ENCODE results near the gene MBD4.
"Not testable (repeated sequence)": the region's sequence is repeated elsewhere in the genome, so short reads cannot be mapped to it uniquely, and the experiment has no call there.

Gene MBD4

DNA sequence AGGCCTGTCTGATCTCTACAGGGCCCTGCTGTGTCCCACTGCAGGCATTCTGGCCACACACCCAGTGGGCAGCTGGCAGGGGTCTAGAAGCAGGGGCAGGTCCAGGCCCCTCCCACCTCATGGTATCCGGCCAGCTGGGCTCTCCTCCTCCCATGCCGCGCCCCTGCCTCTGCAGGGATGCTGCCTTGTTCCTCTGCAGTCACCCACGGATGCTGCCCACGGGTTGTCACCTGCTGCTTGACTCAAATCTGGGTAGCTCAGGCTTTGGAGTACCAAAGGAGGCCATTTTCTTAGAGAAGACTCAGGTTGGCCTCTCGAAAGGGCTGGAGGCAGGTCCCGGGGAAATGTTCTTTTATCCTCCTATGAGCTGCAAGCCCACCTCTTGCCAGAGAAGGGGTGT lies 36.3 kb downstream of the MBD4 start:
- FAIRE-seq: no peak

DNA sequence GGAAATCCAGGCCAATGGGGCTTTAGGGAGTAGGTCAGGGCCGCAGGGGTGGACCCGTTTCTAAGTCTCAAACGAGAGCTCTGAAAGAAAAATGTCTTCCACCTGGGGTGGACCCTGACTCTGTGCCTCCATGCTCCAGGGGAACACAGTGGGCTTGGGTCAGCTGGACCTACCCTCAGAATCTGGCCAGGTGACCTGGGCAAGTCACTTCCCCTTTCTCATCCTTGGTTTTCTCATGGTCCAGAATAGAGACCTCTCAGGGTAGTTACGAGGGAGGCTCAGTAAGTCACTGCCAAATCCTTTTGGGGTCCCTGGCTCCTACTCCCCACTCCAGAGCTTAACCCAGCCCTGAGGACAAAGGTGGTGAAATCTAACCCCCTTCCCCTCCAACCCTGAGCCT lies 37.1 kb downstream of the MBD4 start:
- FAIRE-seq: no peak

DNA sequence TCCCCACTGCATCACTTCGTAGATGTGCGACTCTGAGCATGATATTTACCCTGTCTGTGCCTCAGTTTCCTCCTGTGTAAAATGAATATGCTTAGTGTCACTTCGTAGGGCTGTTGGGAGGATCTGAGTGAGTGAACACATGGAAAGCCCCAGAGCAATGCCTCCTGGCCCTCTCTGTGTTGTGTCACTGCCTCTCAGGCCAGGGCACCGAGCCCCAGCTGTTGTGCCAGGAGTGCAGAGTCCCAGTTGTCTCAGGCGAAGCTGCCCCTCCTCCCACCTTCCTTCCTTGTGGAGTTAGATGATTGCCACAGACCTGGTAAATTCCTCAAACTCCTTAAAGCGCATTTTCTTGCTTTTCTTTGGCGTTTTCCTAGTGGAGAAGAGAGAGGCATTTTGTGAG lies 37.5 kb downstream of the MBD4 start:
- FAIRE-seq: no peak

DNA sequence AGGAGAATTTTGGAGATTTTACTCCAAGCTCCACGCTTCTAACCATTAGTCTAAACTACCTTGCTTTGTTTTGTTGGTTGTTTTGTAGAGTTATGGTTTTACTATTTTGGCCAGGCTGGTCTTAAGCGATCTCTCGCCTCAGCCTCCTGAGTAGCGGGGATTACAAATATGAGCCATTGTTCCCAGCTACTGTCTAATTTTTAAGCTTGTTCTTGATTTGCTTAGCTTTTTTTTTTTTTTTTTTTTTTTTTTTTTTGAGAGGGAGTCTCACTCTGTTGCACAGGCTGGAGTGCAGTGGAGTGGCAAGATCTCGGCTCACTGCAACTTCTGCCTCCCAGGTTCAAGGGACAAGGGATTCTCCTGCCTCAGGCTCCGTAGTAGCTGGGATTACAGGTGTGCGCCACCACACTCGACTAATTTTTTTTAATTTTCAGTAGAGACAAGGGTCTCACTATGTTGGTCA lies 39.8 kb downstream of the MBD4 start:
- FAIRE-seq: no peak

DNA sequence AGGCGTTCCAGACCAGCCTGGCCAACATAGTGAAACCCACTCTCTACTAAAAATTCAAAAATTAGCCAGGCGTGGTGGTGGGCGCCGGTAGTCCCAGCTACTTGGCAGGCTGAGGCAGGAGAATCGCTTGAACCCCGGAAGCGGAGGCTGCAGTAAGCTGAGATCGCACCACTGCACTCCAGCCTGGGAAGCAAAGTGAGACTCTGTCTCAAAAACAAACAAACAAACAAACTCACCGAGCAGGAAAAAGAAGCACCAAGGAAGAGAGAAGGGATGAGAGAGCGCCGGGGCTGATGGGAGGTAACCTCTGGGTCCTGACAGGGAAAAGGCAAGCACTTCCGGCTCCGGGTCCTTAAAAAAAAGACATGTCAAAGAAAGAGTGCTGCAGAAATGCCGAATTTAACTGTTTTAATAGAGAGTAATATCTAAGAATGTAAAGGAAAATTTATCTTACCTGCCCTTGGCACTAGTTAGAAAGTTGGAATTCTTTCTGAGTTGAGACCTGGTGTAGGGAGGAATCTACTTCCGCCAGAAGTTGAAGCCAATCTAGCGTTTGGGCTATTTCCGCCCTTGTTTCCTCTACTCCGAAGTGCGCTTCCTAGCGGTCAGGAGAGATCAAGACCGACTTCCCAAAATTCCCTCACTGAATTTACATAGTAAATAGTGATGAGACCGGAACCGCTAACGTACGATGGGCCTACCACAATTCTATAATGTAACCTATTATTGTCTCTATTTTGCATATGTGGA lies 40.4 kb downstream of the MBD4 start:
- FAIRE-seq: peak; percentile 82

DNA sequence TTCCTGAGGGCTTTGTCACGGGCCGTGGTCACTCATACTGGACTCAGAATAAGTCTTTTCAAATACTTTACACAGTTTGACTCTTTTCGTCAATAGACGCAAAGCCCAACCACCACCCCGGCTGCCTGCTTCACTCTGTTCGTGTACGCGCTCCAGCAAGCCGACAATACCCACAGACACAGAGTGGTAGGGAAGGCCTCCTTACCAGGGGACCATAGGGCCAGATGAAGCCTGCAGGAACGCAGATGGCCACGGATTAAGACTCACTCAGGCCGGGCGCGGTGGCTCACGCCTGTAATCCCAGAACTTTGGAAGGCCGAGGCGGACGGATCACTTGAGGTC lies 41.0 kb downstream of the MBD4 start:
- FAIRE-seq: no peak

DNA sequence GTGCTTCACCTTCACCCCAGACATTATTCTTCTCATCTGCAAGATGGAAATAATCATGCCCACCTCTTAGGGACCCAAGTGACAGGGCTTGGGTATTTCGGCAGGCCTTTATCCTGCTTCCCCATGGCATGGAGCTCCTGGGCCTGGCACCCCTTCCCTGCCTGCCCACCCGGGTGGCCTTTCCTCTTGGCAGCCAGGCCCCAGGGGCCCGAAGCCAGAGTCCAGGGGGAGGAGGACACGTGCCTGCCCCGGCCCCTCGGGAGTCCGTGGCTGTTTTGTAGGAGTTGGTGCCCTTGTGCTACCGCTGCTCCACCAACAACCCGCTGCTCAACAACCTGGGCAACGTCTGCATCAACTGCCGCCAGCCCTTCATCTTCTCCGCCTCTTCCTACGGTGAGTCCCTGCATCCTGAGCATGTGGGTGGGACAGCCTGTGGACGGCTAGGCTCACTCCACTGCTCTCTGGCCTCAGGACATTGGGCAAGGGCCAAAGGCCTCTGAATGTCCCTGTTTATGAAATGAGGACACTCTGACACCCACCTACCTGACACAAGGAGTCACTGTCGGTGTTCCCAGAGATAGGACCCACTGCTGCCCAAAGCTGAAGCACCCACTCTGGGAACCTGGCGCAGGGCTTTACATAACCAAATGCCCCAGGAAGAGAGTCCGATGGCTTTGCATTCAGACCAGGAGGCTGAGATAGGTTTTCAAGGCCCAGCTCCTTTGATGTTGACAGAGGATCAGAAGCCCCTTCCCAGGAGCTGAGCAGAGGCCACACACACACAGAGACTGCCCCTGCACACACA lies 45.8 kb downstream of the MBD4 start:
- FAIRE-seq: not testable (repeated sequence)

DNA sequence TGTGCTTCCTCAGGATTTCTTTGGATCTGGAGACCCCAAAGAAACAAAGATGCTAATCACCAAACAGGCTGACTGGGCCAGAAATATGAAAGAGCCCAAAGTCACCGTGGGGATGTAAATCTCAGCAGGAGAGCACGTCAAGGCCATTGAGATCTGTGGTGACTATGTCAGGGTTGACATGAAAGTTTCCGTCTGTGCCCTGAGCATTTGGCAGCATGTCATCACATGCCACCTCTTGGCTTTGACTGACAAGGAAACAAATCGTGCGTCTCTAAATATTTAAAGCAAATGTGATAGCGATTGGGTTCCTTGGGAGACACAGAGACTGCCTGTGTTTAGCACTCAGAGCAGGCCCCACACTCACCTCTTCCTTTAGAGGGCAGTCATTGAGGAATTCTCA lies 46.5 kb downstream of the MBD4 start:
- FAIRE-seq: no peak

DNA sequence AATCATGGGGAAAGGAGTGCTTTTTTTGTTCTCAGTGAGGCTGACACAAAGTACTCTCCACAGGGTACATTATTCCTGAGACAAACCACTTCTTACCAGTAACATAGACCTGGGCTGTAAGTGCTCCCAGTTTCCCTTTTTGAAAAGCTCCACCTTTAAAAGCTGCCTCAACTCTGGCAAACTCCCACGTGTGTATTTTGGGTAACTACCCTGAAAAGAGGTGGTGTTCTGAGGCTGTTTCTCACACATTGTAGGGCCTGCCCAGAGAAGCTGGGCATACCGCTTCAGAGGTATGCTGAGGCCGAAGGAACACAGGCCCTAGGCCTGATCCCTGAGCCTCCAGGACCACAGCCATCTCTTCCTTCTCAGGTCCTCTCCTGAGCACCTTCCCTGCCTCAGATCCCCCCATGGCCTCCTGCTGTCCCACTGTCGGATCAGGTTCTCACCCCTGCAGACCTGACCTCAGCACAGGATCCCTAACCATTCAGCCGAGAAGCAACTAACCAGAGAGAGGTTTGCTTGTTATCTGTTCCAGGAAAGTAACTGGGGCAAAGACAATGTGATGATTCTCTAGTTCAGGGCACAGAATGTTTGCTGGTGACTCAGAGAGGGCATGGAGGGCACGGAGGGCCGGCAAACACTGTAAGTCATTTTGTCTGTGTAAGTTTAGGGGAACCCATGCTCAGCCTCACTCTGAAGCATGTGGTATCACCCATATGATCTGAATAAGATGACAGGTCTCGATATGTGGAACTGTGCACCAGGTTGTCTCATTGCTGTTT lies 47.5 kb downstream of the MBD4 start:
- not testable (repeated sequence) for FAIRE-seq

DNA sequence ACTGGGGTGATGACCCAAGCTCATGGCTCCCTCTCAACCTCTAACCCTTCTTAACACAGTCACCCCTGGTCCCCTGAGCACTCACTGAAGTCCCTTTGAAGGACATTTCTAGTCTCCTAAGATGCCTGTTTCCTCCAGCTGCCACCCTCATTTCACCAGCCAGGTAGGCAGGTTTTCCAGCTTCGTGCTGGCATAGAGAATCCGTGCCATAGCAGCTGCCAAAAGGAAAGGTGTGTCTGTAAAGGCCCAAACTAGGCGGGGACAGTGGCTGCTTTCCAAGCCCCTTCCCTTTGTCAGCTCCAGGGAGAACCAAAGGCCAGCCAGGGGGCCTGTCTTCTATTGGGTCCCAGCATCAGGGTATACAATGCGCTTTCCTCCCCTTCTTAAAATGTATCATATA lies 48.2 kb downstream of the MBD4 start:
- not testable (repeated sequence) for FAIRE-seq

DNA sequence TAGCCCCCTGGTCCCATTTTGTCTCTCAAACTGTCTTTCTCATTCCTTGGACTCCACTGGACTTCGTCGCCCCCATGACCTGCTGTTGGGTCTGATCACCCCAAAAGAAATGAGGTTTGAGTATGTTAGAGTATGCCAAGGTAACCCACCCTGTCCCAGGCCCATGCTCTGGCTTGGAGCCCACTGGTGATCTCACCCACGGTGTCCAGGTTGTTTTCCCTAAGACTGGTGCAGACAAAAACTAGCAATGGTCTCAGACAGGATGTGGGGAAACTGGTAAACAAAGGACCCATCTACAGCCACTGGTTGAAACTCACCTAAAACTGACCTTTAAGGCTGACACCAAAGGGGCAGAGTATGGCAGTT lies 50.2 kb downstream of the MBD4 start:
- FAIRE-seq: no peak

DNA sequence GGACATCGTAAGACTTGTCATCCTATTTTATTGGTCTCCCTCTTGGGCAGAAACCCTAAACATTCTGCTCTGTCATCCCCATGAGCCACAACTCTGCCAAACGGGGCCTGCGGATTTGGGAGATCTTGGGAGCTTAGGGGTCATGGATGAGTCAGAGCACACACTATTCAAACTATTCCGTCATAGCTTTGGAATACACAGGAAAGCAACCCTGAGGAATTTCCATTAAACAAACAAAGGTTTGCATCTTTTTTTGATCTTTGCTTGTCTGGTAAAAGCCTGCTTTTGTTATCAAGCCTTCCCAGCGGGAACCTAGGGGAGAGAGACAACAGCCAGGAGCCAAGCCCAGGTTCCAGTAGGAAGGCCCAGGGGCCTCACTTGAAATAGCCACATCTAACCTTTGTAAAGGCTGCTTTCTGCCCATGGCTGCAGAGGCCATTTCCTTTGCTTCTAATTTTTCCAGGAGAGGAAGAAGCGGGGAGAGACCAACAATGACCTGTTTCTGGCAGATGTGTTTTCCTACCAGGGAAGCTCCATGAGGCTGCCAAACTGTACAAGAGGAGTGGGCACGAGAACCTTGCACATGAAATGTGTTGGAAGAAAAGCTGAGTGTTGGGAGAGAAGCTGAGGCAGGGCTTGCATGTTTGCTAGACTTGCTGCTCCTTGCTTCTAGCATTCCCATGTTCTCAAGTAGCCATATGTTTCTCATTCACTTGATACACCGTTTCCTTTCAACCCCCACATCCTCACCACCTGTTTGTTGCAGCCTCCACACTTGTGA lies 50.8 kb downstream of the MBD4 start:
- not testable (repeated sequence) for FAIRE-seq

DNA sequence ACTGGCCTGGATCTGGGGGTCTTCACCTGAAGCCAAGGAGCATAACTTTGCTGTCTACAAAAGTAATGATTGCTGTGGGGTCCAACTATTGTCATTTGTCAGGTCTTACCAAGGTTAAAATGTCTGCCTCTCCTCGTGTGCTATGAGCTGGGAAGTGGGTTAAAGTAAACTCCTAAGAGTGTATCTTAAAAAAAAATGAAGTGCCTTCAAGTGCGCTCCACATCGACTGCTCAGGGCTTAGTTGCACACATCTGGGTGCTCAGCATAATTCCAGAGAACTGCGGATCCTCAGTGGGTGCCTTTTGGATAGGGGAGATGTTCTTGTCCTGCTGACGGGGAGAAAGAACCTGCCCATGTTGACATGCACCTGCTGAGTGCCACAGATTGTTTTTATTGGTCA lies 52.3 kb downstream of the MBD4 start:
- no peak for FAIRE-seq

DNA sequence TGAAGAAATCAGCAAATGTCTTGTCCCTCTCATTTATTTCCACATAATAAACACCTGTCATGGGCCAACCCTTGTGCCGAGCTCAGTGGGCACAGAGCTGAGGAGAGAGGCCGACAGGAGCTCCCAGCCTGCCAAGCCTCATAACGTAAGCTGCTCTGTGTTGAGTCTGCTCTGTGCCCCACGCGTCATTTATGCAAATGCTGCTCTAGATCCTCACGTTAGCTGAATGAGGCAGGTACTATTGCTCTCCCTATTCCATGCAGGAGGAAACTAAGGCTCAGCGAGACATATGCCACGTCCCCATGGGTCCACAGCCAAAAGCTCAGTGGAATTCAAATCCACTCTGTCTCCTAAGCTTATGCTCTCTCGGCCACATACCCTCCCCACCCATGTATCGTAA lies 52.8 kb downstream of the MBD4 start:
- FAIRE-seq: no peak

DNA sequence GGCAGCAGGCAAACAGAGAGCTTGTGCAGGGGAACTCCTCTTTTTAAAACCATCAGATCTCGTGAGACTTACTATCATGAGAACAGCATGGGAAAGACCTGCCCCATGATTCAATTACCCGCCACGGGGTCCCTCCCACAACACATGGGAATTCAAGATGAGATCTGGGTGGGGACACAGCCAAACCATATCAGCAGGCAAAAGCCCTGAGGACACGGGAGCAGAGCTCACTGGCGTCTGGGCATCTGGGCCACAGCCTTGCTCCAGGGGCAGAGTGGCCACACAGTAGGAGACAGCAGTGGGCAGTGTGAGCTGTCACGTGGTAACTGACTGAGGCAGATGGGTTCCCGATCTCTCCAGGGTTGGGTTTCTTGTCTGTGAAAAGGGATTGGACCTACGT lies 54.2 kb downstream of the MBD4 start:
- not testable (repeated sequence) for FAIRE-seq

DNA sequence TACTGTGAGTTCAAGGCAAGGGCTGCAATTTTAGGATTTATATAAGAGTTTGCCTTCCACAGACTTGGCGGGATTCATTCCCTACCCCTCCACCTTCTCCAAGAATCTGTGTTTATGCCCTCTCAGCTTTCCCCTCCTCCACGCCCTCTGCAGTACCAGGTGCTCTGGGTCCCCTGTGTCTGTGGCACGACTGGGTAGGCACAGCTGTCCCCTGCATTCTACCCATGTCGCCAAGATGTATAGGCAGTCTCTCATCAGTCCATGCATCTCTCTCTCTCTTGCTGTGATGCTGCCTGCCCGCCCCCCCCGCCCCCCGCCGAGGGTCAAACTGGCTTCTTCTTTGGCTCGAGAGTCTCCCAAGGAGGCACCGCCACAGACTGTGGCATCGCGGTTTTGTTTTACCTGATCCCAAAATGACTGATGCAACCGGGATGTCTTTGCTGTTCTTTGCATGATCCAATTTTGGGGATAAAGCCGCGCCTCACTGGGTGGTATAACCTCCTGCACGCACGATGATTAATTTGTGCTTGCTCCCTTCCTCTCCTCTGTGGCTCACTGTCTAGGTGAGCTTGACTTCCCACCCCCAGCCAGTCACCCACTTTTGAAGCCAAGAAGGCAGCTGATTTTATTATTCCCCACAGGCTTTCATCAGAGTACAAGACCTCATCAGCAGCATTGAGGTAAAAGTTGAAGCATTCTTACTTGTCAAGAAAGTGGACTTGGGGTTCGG lies 55.0 kb downstream of the MBD4 start:
- no peak for FAIRE-seq

DNA sequence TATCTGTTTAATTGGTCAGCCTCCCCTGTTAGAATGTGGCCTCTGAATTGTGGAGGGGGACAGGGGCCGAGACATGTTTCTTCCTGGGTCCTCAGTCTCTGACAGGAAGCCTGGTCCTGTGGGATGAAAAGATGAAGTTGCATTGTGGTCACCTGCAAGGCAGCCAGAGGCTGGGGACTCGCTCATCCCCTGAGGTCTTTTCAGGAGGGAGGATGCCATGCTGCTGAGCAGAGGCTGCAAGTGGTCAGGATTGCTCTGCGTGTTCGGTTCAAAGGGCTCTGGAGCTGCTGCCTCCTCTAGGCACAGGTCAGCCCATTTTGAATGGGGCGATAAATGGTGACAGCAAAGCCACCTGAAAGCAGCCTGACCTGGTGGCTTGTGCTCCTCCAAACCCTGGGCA lies 55.6 kb downstream of the MBD4 start:
- not testable (repeated sequence) for FAIRE-seq

DNA sequence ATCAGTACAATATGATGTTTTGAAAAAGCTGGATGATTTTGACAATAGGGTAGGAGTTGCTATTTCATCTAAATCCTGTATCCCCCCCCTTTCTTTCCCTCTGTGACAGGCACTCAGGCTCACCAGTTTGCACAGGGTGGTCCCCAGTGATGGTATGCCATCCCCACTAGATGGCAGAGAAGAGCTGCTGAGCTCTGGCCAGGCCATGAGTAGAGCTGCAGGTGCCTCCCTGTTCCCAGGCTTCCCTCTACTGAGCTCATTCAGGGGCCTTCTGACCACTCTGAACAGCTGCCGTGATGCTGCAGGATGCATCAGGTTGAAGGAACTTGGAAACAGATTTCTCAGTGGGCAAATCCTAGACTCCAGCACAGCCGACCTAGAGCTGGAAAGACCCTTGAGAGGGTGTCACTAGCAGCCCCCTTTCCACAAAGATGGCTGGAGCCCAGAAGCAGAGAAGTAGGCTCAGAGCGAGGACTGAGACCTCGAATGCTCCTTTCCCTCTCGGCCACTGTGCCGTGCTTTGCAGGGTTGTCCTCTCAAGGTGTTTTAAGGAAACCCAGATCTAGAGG lies 56.4 kb downstream of the MBD4 start:
- no peak for FAIRE-seq

DNA sequence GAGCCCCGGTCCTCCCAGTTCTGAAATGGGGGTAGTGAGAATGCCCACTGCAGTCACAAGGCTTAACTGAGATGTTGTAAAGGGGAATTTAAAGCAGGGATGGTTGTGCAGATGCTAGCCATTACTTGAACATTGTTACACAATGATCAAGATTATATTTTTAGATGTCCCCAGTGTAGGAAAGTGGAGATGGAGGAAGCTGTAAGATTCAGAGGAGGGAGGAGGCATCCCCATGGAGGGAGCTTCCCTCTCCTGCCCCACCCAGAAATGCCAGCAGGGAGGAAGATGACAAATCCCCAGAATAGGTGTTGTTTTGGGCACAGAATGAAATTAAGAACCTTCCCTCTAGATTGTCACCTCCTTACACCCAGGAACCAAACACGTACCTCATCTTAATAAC lies 57.4 kb downstream of the MBD4 start:
- no peak for FAIRE-seq

Measured in TTC549 (cell line).